ENCODE measurements around the gene SUSD6.

SUSD6 gene

DNA sequence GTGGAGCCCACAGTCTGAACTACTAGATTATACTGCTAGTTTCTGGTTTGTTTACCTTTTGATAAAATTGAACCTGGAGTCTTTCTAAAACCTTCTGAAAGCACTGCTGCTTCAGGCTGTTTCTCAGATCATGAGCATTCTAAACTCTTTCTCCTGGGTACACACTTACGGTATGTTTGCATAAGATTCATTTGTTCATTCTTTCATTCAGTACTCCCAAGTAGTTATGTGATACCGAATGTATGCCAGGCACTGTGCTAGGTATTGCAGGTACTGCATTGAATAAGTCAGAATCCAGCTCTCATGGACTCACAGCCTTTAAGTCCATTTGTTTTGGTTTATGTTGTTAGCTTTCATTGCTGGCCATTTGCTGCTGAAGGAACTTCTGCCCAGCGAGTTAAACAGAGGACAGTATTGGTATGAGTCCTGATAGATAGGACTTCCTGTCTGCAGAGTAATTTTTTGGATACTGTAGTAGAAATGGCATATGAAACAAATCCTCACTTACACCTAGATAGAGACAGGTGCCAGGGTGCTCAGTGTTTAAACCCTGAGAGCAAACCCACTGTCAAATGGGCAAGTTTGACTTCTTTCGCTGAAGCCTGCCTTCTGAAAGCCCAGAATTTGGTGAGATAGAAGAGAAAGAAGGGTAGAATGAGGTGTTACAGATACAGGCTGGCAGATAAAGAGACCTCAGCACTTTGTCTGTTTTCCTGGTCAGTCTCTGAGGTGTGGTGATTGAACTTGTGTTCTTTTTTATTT is 2.1 kb downstream of the SUSD6 start:
- FAIRE-seq, result no peak
- no peak for DNase-seq (ENCODE audit: insufficient read length, low spot score)
- TF ChIP-seq, protein P1, sequence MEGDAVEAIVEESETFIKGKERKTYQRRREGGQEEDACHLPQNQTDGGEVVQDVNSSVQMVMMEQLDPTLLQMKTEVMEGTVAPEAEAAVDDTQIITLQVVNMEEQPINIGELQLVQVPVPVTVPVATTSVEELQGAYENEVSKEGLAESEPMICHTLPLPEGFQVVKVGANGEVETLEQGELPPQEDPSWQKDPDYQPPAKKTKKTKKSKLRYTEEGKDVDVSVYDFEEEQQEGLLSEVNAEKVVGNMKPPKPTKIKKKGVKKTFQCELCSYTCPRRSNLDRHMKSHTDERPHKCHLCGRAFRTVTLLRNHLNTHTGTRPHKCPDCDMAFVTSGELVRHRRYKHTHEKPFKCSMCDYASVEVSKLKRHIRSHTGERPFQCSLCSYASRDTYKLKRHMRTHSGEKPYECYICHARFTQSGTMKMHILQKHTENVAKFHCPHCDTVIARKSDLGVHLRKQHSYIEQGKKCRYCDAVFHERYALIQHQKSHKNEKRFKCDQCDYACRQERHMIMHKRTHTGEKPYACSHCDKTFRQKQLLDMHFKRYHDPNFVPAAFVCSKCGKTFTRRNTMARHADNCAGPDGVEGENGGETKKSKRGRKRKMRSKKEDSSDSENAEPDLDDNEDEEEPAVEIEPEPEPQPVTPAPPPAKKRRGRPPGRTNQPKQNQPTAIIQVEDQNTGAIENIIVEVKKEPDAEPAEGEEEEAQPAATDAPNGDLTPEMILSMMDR (IDR thresholded peaks at IDR 0.05; ENCODE audit: insufficient read depth, missing control alignments), result no peak

DNA sequence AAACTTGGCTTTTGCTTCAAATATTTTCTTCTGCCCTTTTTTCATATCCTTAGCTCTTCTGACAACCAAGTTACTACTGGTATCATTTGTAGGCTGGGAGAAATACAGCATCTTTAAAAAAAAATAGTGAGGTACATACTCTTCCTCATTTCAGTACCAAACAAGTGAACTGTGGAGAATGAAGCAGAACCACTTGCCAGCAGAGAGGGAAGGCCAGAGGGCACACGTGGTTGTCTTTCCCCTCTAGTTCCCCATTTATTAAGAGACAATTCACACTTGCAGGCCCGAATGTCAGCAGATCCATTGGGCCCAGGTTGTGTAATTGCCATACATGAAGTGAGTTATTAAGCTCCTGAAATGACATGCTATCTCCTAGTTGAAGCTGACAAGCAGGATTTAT is 3.2 kb downstream of the SUSD6 start:
- TF ChIP-seq, protein P1 (IDR thresholded peaks at IDR 0.05; ENCODE audit: insufficient read depth, missing control alignments), result no peak
- DNase-seq (ENCODE audit: insufficient read length, low spot score), result no peak
- FAIRE-seq, result no peak

GRCh38 chr14:69615121-69615495 is 3.7 kb downstream of the SUSD6 start:
- TF ChIP-seq, protein P1 (IDR thresholded peaks at IDR 0.05; ENCODE audit: insufficient read depth, missing control alignments), result no peak
- FAIRE-seq (no peak), DNase-seq (ENCODE audit: insufficient read length, low spot score) (no peak)

DNA sequence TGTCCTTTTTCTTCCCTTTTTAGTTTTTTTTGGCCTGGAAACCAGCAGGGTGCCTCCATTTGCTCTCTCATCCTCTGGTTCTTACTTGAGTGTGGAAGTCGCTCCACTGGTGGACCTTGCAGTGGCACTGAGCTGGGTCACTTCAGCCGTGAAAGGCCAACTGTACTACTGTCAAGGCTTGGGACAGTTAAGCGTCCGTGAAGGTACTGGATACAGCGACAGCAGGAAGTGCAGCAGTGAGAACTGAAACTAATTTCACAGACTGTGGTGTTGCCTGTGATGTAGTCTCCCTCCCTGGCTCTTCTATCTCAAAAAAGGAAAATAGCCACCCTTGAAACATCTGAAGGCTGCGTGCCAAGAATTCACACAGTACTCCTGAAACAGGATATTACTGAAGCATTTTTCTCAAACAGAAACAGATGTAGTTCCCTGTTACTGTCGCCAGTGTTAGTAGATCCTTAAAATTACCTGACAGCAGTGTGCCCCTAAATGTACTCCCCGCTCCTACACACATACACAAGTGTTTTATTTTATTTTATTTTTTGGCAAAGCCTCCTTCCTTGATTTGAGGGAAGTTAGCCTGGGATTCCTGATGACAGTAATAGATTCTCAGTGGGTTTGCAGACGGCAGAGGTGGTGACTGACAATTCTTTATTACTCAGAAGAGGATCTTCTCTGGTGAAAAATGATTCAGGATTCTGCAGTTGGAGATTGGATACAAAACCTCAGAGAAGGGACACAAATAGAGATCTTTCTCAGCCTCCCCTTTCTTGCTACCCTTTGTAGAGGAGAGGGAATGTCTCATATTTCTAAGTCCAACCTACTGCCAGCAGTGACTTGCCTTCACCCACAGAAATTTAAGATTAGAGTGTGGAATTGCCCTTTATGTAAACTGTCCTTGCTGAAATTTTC is 4.4 kb downstream of the SUSD6 start:
- DNase-seq (ENCODE audit: insufficient read length, low spot score) (no peak), FAIRE-seq (no peak)
- TF ChIP-seq, protein P1 (IDR thresholded peaks at IDR 0.05; ENCODE audit: insufficient read depth, missing control alignments), result no peak

GRCh38 chr14:69616408-69616773 is 5.0 kb downstream of the SUSD6 start:
- no peak for FAIRE-seq
- TF ChIP-seq, protein P1 (IDR thresholded peaks at IDR 0.05; ENCODE audit: insufficient read depth, missing control alignments), result no peak
- DNase-seq (ENCODE audit: insufficient read length, low spot score), result no peak

- DNase-seq (ENCODE audit: insufficient read length, low spot score) (no peak), FAIRE-seq (no peak)
- TF ChIP-seq, protein P1 (IDR thresholded peaks at IDR 0.05; ENCODE audit: insufficient read depth, missing control alignments), result no peak
Measured at GRCh38 chr14:69617796-69618195, 6.4 kb downstream of the SUSD6 start.

GRCh38 chr14:69619012-69619411 is 7.6 kb downstream of the SUSD6 start:
- no peak for FAIRE-seq

More at GRCh38 chr14:69619012-69619411, 7.6 kb downstream of the SUSD6 start:
- no peak for DNase-seq (ENCODE audit: insufficient read length, low spot score)
- TF ChIP-seq, protein P1 (IDR thresholded peaks at IDR 0.05; ENCODE audit: insufficient read depth, missing control alignments), result no peak
